HG02642 (cell line): ENCODE results near the gene ZNF816.
"Not testable (repeated sequence)": the region's sequence is repeated elsewhere in the genome, so short reads cannot be mapped to it uniquely, and the experiment has no call there.

ENCODE experiments used
- ATAC-seq: cut with Tn5 transposase; IDR thresholded peaks from one replicate; pipeline ENCODE4 v1.9.1; 2021; ENCODE audit warnings: mild to moderate bottlenecking; ENCODE audit not compliant: unreplicated experiment, poor library complexity

The ZNF816 gene

DNA sequence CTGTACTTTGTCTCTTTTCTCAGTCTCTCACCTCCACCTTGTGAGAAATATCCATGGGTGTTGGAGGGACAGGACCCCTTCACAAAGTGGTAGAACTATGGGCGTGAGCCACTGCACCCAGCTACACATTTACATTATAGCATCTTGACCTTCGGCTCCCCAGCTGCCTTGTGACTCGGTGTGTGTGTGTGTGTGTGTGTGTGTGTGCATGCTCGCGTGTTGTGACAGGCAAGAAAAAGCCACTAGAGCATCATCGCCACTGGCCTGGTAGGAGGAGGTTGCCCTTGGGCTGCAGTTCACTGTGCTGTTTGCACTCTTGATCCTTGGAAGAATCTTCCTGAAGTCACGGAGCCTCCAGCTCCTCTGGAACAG lies 25.7 kb downstream of the ZNF816 start:
- ATAC-seq, result no peak

DNA sequence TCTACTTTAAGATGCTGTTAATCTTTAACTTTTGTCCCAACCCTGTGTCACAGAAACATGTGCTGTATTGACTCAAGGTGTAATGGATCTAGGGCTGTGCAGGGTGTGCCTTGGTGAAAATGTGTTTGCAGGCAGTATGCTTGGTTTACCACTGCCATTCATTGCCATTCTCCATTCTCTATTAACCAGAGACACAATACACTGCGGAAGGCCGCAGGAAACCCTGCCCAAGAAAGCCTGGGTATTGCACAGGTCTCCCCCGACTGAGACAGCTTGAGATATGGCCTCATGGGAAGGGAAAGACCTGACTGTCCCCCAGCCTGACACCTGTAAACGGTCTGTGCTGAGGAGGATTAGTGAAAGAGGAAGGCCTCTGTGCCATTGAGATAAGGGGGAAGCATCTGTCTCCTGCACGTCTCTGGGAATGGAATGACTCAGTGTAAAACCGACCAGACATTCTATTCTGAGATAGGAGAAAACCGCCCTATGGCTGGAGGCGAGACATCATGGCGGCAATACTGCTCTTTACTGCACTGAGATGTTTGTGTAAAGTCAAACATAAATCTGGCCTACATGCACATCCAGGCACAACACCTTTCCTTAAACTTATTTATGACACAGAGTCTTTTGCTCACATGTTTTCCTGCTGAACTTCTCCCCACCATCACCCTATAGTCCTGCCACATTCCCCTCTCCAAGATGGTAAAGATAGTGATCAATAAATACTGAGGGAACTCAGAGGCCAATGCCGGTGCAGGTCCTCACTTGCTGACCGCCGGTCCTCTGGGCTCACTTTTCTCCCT lies 26.3 kb downstream of the ZNF816 start:
- no peak for ATAC-seq

DNA sequence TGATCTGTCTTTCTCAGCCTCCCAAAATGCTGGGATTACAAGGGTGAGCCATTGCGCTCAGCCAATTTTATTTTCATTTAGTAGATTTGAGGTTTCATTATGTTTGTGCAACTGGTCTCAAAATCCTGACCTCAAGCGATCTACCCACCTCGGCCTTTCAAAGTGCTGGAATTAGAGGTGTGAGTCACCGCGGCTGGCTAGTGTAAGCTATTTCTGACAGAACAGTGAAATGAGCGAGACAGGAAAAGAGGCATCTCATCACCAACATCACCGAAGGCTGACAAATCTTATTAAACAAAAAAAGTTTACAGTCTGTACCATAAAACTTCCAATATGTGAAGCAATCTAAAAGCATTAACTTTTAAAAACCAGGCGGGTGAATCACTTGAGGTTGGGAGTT lies 27.2 kb downstream of the ZNF816 start:
- no peak for ATAC-seq

DNA sequence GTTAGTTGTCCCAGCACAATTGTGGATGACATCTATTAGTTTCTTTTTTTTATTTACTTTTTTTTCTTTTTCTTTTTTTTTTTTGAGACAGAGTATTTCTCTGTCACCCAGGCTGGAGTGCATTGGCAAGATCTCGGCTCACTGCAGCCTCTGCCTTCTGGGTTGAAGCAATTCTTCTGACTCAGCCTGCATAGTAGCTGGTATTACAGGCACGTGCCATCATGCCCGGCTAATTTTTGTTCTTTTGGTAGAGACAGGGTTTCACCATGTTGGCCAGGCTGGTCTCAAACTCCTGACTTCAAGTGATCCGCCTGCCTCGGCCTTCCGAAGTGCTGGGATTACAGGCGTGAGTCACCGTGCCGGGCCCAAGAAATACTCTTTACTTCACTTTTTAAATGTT lies 38.0 kb downstream of the ZNF816 start:
- ATAC-seq, result not testable (repeated sequence)

DNA sequence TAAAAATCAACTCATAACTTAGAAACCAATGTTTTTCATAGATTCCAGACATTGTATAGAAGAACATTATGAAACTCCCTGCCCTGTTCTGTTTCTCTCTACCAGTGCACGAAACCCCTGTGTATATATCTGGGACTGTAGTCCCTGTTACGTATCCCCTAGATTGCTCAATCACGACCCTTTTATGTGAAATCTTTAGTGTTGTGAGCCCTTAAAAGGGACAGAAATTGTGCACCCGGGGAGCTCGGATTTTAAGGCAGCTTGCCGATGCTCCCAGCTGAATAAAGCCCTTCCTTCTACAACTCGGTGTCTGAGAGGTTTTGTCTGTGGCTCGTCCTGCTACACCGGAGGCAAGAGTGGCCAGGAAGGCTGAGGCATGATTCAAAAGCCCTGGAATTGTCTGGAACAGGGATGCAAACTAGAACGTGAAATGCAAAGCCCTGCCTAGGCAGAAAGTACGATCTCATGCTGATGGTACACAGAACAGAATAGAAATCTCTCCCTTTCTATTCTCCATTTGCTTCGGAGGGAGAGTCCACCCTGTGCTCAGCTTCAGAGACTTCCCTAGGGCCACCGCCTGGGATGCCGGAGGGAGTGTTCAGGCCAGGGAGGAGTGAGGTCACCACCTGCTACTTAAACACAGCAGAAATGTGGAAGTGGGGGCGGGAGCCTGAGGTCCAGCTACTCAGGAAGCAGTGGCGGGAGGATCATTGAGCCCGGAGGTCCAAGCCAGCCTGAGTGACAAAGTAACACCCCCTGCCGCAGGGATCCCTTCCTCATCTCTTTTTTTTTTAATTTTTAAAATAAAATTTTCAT lies 38.7 kb downstream of the ZNF816 start:
- no peak for ATAC-seq

DNA sequence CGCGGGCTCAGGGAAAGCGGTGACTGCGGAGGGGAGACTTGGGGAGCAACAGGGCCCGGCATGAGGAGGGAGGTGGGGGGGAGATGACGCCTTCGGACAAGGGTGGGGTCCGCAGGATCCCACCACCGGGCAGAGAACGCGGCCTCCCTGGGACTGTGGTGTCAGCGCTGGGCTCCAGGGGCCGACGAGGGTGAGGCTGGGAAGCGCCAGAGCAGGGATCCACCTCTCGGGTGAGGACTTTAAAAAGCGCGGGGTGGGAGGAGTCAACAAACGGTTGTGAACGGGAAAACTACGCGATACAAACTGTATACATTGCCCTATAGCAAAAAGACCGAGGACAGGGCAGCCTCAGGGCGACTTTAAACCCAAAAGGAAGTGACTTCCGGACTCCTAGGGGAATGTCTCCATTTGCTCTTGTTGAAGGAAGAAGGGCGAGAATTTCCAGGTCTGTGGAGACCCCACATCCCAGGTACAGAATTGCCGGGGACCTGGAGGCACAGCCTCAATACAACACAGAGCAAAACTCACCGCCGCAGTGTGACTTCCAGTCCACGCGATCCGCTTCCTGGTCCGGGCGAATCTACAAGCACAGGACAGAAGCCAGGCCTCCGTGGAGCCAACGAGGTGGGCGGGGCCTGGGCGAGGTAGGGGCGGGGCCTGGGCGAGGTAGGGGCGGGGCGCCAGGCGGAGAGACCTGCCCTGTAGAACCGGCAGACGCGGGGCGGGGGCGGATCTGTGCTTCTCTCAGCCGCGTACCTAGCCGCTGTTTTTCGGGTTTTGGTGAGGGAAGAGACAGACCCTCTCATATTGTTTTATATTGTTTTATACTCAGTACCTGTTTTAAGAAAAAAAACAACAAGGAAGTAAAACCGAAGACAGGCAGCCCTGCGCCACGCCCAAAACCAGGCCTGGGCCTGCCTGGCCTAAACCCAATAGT lies 39.6 kb downstream of the ZNF816 start, which contains the start of gene ZNF888:
Gene ZNF888 (minus strand): TSS at position 588 of the 937 bp plus-strand sequence. CDS start 5,555 bp downstream, outside the sequence.
- ATAC-seq, result peak; percentile 97

DNA sequence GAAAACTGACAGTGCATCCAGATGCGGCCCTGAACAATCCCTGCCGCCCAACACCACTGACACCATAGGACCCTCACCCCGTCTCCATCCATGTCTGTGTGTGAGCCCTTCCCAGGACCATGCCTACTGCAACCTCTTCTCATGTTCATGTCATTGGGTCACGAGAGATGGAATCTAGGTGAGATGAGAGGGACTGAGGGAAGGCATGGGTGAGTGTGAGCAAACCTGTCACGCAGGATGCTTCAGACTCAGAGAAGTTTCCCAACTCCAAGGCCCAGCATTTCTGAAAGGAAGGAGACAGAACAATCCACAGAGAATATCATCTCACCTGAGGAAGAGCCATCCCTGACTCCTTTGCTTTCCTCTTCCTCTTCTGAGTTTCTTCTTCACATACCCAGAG lies 45.1 kb downstream of the ZNF816 start:
- ATAC-seq, result no peak

DNA sequence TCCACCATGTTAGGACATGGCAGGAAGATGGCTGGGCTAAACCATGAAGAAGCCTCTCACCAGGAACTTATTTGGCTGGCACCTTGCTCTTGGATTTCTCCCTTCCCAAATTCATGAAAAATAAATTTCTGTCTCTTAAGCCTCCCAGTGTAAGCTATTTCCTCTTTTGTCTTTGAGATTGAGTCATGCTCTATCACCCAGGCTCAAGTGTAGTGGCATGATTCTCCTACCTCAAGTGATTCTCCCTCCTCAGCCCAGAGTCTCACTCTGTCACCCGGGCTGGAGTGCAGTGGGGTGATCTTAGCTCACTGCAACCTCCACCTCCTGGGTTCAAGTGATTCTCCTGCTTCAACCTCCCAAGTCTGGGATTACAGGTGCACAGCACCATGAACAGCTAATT lies 52.0 kb downstream of the ZNF816 start:
- no peak for ATAC-seq

DNA sequence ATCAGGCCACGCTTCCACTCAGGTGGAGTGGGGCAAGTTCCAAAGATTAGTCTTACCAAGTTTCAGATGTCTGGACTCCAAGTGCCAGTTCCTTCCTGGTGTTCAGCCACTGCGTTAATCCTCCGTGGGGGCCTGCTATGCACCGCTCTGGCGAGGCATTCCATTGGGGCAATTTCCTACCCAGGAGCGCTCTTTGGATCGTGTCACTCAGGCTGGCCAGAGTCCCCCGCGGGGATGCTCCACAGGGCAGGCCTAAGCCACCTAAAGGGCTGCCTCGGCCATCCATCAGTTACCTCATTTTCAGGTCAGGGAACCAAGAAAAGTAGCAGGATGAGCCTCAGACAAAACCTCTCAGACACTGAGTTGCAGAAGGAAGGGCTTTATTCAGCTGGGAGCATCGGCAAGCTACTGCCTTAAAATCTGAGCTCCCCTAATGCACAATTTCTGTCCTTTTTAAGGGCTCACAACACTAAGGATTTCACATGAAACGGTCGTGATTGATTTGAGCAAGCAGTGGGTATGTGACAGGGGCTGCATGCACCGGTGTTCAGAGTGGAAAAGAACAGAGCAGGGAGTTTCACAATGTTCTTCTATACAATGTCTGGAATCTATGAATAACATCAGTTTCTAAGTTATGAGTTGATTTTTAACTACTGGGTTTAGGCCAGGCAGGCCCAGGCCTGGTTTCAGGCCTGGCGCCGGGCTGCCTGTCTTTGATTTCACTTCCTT lies 58.5 kb downstream of the ZNF816 start:
- not testable (repeated sequence) for ATAC-seq

DNA sequence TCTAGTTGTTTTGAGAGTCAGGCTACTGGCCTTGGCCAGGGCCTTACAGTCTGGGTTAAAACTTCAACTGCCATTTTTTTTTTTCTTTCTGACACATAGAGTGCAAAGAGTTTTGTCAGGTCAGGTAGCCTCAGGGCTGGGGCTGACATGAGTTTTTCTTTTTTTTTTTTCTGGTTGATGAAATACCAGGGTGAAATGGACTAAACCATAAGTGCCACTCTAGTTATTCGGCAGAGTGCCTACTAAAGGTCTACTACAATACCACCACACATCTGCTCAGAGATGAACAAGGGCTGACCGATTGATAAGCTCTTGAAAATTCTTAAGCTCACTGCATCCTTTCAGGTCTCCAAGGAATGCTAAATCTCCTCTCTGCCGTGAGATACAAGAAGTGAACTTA lies 60.8 kb downstream of the ZNF816 start:
- ATAC-seq, result no peak
